H1 (cell line): ENCODE results near the gene SLC13A2. TPM values are rescaled to one million over a fixed set of nuclear protein-coding genes. Genes with fewer than 3 reads are reported as not detected.
"Not testable (repeated sequence)": the region's sequence is repeated elsewhere in the genome, so short reads cannot be mapped to it uniquely, and the experiment has no call there.

Source experiments
- CTCF ChIA-PET: fragments of 300-600 bp; sonication (Branson Sonifier 250); formaldehyde crosslinking; loops from one replicate; lab custom pipeline; 2021; ENCODE audit not compliant: partially characterized antibody; lab: Charles Lee
- POLR2A ChIA-PET: fragments of 300-600 bp; sonication (Branson Sonifier 250); formaldehyde crosslinking; loops from one replicate; lab custom pipeline; 2021; ENCODE audit warnings: inconsistent platforms; ENCODE audit not compliant: partially characterized antibody; lab: Charles Lee
- DNase-seq, 2 experiments: peaks; one replicate each; pipeline versions ENCODE4 v3.0.0 to v3.0.0-alpha.2; 2010 to 2022; ENCODE audit warnings: low spot score in 2 of 2, low read depth in 1 of 2, mixed read lengths in 1 of 2
- FAIRE-seq: peaks from 2 replicates; lab custom pipeline; 2011; peaks lifted over from hg19 to GRCh38; lab: Jason Lieb, UNC
- H2AFZ ChIP-seq: 2 replicates; pipeline ENCODE4 v1.8.1; 2012; ENCODE audit warnings: low read length, inconsistent platforms
- H2AK5ac ChIP-seq: 2 replicates; pipeline ENCODE4 v1.6.1; 2013; ENCODE audit warnings: low read depth, low read length
- H2BK120ac ChIP-seq: replicated peaks from 2 replicates; pipeline ENCODE3; 2013; ENCODE audit warnings: low read depth, low read length, inconsistent platforms
- H2BK12ac ChIP-seq: 2 replicates; pipeline ENCODE4 v1.6.1; 2013; ENCODE audit warnings: low read depth, low read length
- H2BK15ac ChIP-seq: 2 replicates; pipeline ENCODE4 v1.6.1; 2013; ENCODE audit warnings: low read length
- H2BK20ac ChIP-seq: 2 replicates; pipeline ENCODE4 v1.6.1; 2013; ENCODE audit warnings: low read length
- H2BK5ac ChIP-seq: 2 replicates; pipeline ENCODE4 v1.6.1; 2013; ENCODE audit warnings: low read depth, low read length
- H3K14ac ChIP-seq: 2 replicates; pipeline ENCODE4 v1.6.1; 2013; ENCODE audit warnings: inconsistent platforms; ENCODE audit not compliant: insufficient read length
- H3K18ac ChIP-seq: 2 replicates; pipeline ENCODE4 v1.6.1; 2013; ENCODE audit warnings: low read length; ENCODE audit errors: extremely low read depth
- H3K23ac ChIP-seq: 2 replicates; pipeline ENCODE4 v1.6.1; 2013; ENCODE audit warnings: inconsistent platforms; ENCODE audit not compliant: insufficient read length
- H3K23me2 ChIP-seq: 2 replicates; pipeline ENCODE4 v1.6.1; 2013; ENCODE audit warnings: low read depth, low read length
- H3K27ac ChIP-seq: 2 replicates; pipeline ENCODE4 v1.6.1; 2011; ENCODE audit warnings: low read depth, low read length, inconsistent platforms
- H3K27me3 ChIP-seq, 4 experiments: replicated peaks in 1 of 4; 1 replicate in 1 of 4; 2 replicates in 3 of 4; pipeline versions ENCODE4 v1.6.1 to v1.8.1; 2011 to 2013; ENCODE audit warnings: low read length in 3 of 4, mild to moderate bottlenecking in 3 of 4, inconsistent platforms in 2 of 4, mixed read lengths in 2 of 4, moderate library complexity in 1 of 4; ENCODE audit not compliant: control insufficient read depth in 3 of 4, insufficient read depth in 3 of 4; ENCODE audit errors: extremely low read depth in 1 of 4
- H3K36me3 ChIP-seq, 4 experiments: 2 replicates each; pipeline versions ENCODE4 v1.6.1 to v1.8.1; 2011 to 2013; ENCODE audit warnings: mild to moderate bottlenecking in 4 of 4, low read length in 3 of 4, moderate library complexity in 2 of 4, control low read depth in 1 of 4, inconsistent platforms in 1 of 4; ENCODE audit not compliant: insufficient read depth in 4 of 4, control insufficient read depth in 2 of 4
- H3K4ac ChIP-seq: replicated peaks from 2 replicates; pipeline ENCODE3; 2013; ENCODE audit warnings: low read length, low read depth, mixed read lengths, inconsistent platforms; ENCODE audit not compliant: insufficient read length
- H3K4me1 ChIP-seq, 4 experiments: replicated peaks in 1 of 4; 1 replicate in 1 of 4; 2 replicates in 3 of 4; pipeline versions ENCODE4 v1.6.1 to v1.8.1; 2011 to 2013; ENCODE audit warnings: low read length in 3 of 4, inconsistent platforms in 2 of 4, mixed read lengths in 1 of 4; ENCODE audit not compliant: insufficient read depth in 4 of 4, control insufficient read depth in 3 of 4
- H3K4me2 ChIP-seq, 2 experiments: 2 replicates each; pipeline versions ENCODE4 v1.6.1 to v1.8.1; 2011 to 2013; ENCODE audit warnings: low read depth in 2 of 2, low read length in 2 of 2, control low read depth in 1 of 2, inconsistent platforms in 1 of 2, mild to moderate bottlenecking in 1 of 2; ENCODE audit not compliant: insufficient read depth in 1 of 2
- H3K4me3 ChIP-seq, 4 experiments: fragments of 200-600, 300-600 bp in 1 of 4; sonication (generic), shearing (Covaris generic), sonication (Bioruptor Twin) in 1 of 4; 2 replicates each; pipeline versions ENCODE4 v1.5.1 to v1.8.1; 2011 to 2016; ENCODE audit warnings: low read length in 4 of 4, low read depth in 3 of 4, control low read depth in 2 of 4, inconsistent platforms in 2 of 4, mild to moderate bottlenecking in 2 of 4, mixed read lengths in 1 of 4, moderate library complexity in 1 of 4; ENCODE audit not compliant: insufficient read depth in 2 of 4; ENCODE audit errors: extremely low read depth in 1 of 4
- H3K56ac ChIP-seq: replicated peaks from 2 replicates; pipeline ENCODE3; 2013; ENCODE audit warnings: low read depth, mild to moderate bottlenecking, mixed read lengths, low read length, inconsistent platforms; ENCODE audit not compliant: insufficient read length
- H3K79me1 ChIP-seq: 2 replicates; pipeline ENCODE4 v1.6.1; 2013; ENCODE audit warnings: low read depth, low read length, control low read depth
- H3K79me2 ChIP-seq, 2 experiments: 2 replicates each; pipeline versions ENCODE4 v1.6.1 to v1.8.1; 2012 to 2013; ENCODE audit warnings: low read length in 2 of 2, mild to moderate bottlenecking in 2 of 2, inconsistent platforms in 1 of 2; ENCODE audit not compliant: insufficient read depth in 2 of 2, control insufficient read depth in 1 of 2
- H3K9ac ChIP-seq, 4 experiments: replicated peaks in 1 of 4; 1 replicate in 1 of 4; 2 replicates in 3 of 4; pipeline versions ENCODE4 v1.6.1 to v1.8.1; 2011 to 2013; ENCODE audit warnings: low read depth in 3 of 4, low read length in 3 of 4, control low read depth in 2 of 4, mild to moderate bottlenecking in 2 of 4, moderate library complexity in 2 of 4, inconsistent platforms in 1 of 4; ENCODE audit errors: extremely low read depth in 1 of 4
- H3K9me3 ChIP-seq, 2 experiments: 2 replicates each; pipeline versions ENCODE4 v1.6.1 to v1.8.1; 2012 to 2013; ENCODE audit warnings: mild to moderate bottlenecking in 2 of 2, moderate library complexity in 2 of 2, control low read depth in 1 of 2, inconsistent platforms in 1 of 2, low read depth in 1 of 2, low read length in 1 of 2, mixed read lengths in 1 of 2; ENCODE audit not compliant: insufficient read depth in 2 of 2
- H4K20me1 ChIP-seq, 2 experiments: replicated peaks in 1 of 2; 2 replicates each; pipeline versions ENCODE3 to v1.8.1; 2011 to 2013; ENCODE audit warnings: inconsistent platforms in 2 of 2, low read length in 2 of 2, mild to moderate bottlenecking in 1 of 2; ENCODE audit not compliant: insufficient read depth in 2 of 2, control insufficient read depth in 1 of 2
- H4K5ac ChIP-seq: 2 replicates; pipeline ENCODE4 v1.6.1; 2013; ENCODE audit warnings: low read length, low read depth, mixed read lengths, inconsistent platforms; ENCODE audit not compliant: insufficient read length
- H4K8ac ChIP-seq: 2 replicates; pipeline ENCODE4 v1.8.0; 2013; ENCODE audit warnings: mild to moderate bottlenecking, moderate library complexity, low read length, inconsistent platforms; ENCODE audit not compliant: insufficient read depth; ENCODE audit errors: extremely low read depth
- H4K91ac ChIP-seq: replicated peaks from 2 replicates; pipeline ENCODE3; 2013; ENCODE audit warnings: low read length, mixed read lengths, inconsistent platforms; ENCODE audit not compliant: insufficient read length
- WGBS, 2 experiments: shearing (Covaris generic) in 1 of 2; methylation state at CpG; one replicate each; pipeline versions ENCODE4 v1.1.6 to v1.1.7; 2013 to 2015; ENCODE audit warnings: low lambda C conversion rate in 2 of 2, mixed read lengths in 2 of 2, inconsistent platforms in 1 of 2, low coverage in 1 of 2, missing lambda C conversion rate in 1 of 2; ENCODE audit not compliant: insufficient replicate concordance in 2 of 2, insufficient coverage in 1 of 2, insufficient read length in 1 of 2; ENCODE audit errors: extremely low coverage in 1 of 2, missing lambda C conversion rate in 1 of 2; 5-methylcytosine and 5-hydroxymethylcytosine counted together
- polyA plus RNA-seq, 7 experiments: library from polyadenylated mRNA; depleted of rRNA in 3 of 7; stranded (reverse) in 5 of 7; unstranded in 2 of 7; fragments of >200 nt in 5 of 7; fragments of 200-250 nt in 2 of 7; gene quantifications; 1 replicate in 5 of 7; 2 replicates in 1 of 7; 4 replicates in 1 of 7; pipeline versions ENCODE4 v1.2.1 to v1.2.3, GENCODE V29; 2011 to 2013; ENCODE audit warnings: missing spikeins in 2 of 7, mixed read lengths in 2 of 7
- total RNA-seq: library from RNA; stranded (reverse); fragmentation: NEBNext Ultra II Directional; extraction: Animal tissue kit (Norgen Biotek cat#: 25700); gene quantifications from 2 replicates; pipeline ENCODE4 v1.2.1, GENCODE V29; 2021

The SLC13A2 gene
- total and polyA plus RNA-seq, 2 of the 8 experiments (the other 6 are each of a cell fraction or from before 2014, with no cell fraction given), result not detected

- H2BK5ac ChIP-seq, H2BK12ac ChIP-seq, POLR2A ChIA-PET, H3K36me3 ChIP-seq, H4K8ac ChIP-seq, H2BK20ac ChIP-seq, H3K23ac ChIP-seq, H3K14ac ChIP-seq, DNase-seq, H3K4me1 ChIP-seq, H3K56ac ChIP-seq, H4K20me1 ChIP-seq, H3K4me2 ChIP-seq, H3K27me3 ChIP-seq, H3K9ac ChIP-seq, H3K9me3 ChIP-seq, H3K4me3 ChIP-seq, H2AFZ ChIP-seq, H3K27ac ChIP-seq, FAIRE-seq, H3K79me2 ChIP-seq, H3K23me2 ChIP-seq, H2AK5ac ChIP-seq, H4K91ac ChIP-seq, H4K5ac ChIP-seq, H3K18ac ChIP-seq, H3K4ac ChIP-seq, H2BK120ac ChIP-seq, H2BK15ac ChIP-seq, H3K79me1 ChIP-seq: not testable (repeated sequence)
- CTCF ChIA-PET, result interaction anchor here (0.8 to 1.8 kb wide), 2 partner anchors 8 to 11 kb away, joined by 3 to 4 read pairs; no protein-coding TSS in a partner anchor
- 92% methylated on average over 8 of the region's 8 CpGs; no CpG with 5 or more reads in 1 of the 2 experiments for WGBS, 2 experiments
These were observed 39.1 kb upstream of the SLC13A2 start for GRCh38 chr17:28434326-28434725.
